ENCODE measurements around the gene LRRC3.

The LRRC3 gene

DNA sequence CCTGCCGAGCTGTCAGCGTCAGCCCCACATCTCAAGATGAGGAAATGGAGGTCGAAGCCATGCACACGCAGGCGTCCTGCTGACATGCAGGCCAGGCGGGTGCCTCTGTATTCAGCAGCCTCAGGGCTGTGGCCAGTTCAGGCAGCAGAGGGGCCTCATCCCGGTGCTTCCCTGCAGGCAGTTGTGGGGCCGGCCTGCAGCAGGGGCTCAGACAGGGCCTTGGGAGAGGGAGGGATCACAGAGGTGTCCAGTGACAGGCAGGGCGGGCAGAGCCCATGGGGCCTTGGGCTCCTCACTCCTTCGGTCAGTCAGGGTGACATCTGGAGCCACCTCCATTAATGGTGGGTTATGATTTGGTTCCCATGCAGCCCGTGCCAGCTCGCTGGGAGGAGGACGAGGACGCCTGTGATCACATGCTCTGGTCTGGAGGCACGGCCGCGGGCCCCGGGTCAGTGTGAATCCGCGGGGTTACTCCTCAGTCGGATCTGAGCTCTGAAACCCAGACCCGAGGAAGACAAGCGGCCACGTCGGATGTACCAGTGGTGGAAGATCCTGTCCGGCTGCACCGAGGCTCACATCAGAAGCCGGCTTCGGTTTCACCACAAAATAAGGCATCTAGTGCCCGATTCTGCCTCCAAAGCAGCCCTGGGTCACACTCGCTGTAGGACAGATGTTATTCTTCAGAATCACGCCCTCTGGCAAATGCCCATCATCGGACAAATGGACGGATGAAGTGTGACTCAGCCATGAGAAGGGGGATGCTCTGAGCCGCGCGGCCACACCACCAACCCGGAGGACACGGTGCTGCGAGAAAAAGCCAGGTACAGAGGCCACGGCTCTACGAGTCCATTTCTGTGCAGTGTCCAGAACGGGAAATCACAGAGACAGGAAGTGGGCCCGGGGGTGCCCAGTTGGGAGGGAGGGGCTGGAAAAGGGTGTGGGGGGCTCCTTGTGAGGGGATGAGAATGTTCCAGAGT is 51.3 kb downstream of the LRRC3 start:
- POLR2A ChIA-PET, result no interaction called here

DNA sequence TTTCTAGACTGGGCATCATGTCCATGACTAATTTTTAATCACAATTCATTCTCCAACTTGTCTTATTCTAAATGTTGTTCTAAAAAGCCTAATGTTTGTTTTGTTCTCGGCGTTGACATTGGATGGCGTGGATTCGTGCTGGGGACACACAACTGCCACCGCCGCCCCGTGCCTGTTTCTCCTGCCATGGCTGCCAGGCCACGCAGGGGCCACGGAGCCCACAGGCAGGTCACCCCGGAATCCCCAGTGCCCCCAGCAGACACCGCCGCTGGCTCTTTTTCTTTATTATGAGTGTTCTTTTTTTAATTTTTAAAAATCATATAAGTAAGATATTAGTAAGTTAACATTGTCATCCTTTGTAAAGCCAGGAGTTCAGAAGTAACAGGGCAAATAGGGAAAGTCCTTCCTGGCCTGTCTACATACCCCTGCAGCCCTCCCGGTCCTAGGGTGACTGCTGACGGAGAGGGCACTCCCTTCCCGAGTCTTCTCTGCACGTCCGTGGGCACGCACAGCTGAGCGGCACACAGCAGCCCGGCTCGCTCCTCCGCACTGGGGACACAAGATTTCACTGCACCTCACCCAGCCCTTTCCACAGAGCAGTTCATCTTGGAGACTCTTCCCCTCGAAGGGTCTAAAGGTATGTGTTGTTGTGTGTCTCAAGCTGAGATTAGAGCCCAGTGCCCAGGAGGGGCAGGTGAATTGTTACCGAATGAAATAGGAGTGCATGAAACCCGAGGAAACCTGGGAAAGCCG is 52.5 kb downstream of the LRRC3 start:
- TF ChIP-seq GLIS2 (tag by site-specific recombination; IDR thresholded peaks at IDR 0.05) (no peak), ZNF707 (tag by site-specific recombination; IDR thresholded peaks at IDR 0.05) (no peak), YY1 (tag by site-specific recombination; IDR thresholded peaks at IDR 0.05) (no peak), ZNF510 (tag by site-specific recombination; IDR thresholded peaks at IDR 0.05; ENCODE audit: insufficient replicate concordance) (no peak), ZFP37 (tag by site-specific recombination; IDR thresholded peaks at IDR 0.05) (no peak), YY2 (tag by site-specific recombination; IDR thresholded peaks at IDR 0.05) (no peak), ZEB2 (tag by site-specific recombination; IDR thresholded peaks at IDR 0.05) (no peak)
- TF ChIP-seq, protein P1, sequence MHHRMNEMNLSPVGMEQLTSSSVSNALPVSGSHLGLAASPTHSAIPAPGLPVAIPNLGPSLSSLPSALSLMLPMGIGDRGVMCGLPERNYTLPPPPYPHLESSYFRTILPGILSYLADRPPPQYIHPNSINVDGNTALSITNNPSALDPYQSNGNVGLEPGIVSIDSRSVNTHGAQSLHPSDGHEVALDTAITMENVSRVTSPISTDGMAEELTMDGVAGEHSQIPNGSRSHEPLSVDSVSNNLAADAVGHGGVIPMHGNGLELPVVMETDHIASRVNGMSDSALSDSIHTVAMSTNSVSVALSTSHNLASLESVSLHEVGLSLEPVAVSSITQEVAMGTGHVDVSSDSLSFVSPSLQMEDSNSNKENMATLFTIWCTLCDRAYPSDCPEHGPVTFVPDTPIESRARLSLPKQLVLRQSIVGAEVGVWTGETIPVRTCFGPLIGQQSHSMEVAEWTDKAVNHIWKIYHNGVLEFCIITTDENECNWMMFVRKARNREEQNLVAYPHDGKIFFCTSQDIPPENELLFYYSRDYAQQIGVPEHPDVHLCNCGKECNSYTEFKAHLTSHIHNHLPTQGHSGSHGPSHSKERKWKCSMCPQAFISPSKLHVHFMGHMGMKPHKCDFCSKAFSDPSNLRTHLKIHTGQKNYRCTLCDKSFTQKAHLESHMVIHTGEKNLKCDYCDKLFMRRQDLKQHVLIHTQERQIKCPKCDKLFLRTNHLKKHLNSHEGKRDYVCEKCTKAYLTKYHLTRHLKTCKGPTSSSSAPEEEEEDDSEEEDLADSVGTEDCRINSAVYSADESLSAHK (tag by site-specific recombination; IDR thresholded peaks at IDR 0.05), result no peak
- TF ChIP-seq, protein P2, sequence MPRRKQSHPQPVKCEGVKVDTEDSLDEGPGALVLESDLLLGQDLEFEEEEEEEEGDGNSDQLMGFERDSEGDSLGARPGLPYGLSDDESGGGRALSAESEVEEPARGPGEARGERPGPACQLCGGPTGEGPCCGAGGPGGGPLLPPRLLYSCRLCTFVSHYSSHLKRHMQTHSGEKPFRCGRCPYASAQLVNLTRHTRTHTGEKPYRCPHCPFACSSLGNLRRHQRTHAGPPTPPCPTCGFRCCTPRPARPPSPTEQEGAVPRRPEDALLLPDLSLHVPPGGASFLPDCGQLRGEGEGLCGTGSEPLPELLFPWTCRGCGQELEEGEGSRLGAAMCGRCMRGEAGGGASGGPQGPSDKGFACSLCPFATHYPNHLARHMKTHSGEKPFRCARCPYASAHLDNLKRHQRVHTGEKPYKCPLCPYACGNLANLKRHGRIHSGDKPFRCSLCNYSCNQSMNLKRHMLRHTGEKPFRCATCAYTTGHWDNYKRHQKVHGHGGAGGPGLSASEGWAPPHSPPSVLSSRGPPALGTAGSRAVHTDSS (tag by site-specific recombination; IDR thresholded peaks at IDR 0.05), result no peak
- Histone ChIP-seq H3K4me3 (ENCODE audit: low read depth, low read length) (no peak overlapping the region), H3K36me3 (ENCODE audit: control insufficient read depth in 2 of 2, insufficient read depth in 1 of 2, low read length in 2 of 2) (no peaks in the 10 kb centered on the region), H3K9me3 (ENCODE audit: control insufficient read depth, insufficient read depth, low read depth, low read length) (no peaks in the 10 kb centered on the region), H3K4me1 (ENCODE audit: control insufficient read depth, insufficient read depth, low read length) (no peaks in the 10 kb centered on the region; the same call in 1 of the 2 replicates), H3K27ac (ENCODE audit: extremely low read depth, low read depth, low read length) (no peak overlapping the region)
- POLR2A ChIA-PET, result no interaction called here
- CTCF ChIA-PET, result no interaction called here

More for the DNA sequence above, 51.3 kb downstream of the LRRC3 start:
- TF ChIP-seq RBAK (tag by site-specific recombination; IDR thresholded peaks at IDR 0.05) (no peak), ZIC2 (tag by site-specific recombination; IDR thresholded peaks at IDR 0.05) (peak; percentile 30; the same call in 1 of the 2 replicates), ZNF292 (tag by site-specific recombination; IDR thresholded peaks at IDR 0.05; ENCODE audit: borderline replicate concordance, low read depth) (no peak), ZNF335 (tag by site-specific recombination; conservative IDR thresholded peaks at IDR 0.05) (peak; percentile 75)
- TF ChIP-seq, protein P3, sequence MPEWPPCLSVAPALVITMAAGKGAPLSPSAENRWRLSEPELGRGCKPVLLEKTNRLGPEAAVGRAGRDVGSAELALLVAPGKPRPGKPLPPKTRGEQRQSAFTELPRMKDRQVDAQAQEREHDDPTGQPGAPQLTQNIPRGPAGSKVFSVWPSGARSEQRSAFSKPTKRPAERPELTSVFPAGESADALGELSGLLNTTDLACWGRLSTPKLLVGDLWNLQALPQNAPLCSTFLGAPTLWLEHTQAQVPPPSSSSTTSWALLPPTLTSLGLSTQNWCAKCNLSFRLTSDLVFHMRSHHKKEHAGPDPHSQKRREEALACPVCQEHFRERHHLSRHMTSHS (tag by site-specific recombination; IDR thresholded peaks at IDR 0.05), result no peak
- TF ChIP-seq, protein P4, sequence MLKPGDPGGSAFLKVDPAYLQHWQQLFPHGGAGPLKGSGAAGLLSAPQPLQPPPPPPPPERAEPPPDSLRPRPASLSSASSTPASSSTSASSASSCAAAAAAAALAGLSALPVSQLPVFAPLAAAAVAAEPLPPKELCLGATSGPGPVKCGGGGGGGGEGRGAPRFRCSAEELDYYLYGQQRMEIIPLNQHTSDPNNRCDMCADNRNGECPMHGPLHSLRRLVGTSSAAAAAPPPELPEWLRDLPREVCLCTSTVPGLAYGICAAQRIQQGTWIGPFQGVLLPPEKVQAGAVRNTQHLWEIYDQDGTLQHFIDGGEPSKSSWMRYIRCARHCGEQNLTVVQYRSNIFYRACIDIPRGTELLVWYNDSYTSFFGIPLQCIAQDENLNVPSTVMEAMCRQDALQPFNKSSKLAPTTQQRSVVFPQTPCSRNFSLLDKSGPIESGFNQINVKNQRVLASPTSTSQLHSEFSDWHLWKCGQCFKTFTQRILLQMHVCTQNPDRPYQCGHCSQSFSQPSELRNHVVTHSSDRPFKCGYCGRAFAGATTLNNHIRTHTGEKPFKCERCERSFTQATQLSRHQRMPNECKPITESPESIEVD (tag by site-specific recombination; IDR thresholded peaks at IDR 0.05), result no peak
- H3K4me1 ChIP-seq (ENCODE audit: control insufficient read depth, insufficient read depth, low read length), result no peaks in the 10 kb centered on the region; the same call in 1 of the 2 replicates
- no peak overlapping the region for H3K4me3 ChIP-seq (ENCODE audit: low read depth, low read length)
- CTCF ChIA-PET, result interaction anchor here (0.6 kb wide), 1 partner anchor 630 kb away, joined by 3 read pairs; no protein-coding TSS in a partner anchor
- no peaks in the 10 kb centered on the region for H3K36me3 ChIP-seq (ENCODE audit: control insufficient read depth in 2 of 2, insufficient read depth in 1 of 2, low read length in 2 of 2)
- no peak overlapping the region for H3K27ac ChIP-seq (ENCODE audit: extremely low read depth, low read depth, low read length)
- no peaks in the 10 kb centered on the region for H3K9me3 ChIP-seq (ENCODE audit: control insufficient read depth, insufficient read depth, low read depth, low read length)

All from HEK293 (cell line).